Measurements from ENCODE around the gene PLSCR1.
A peak's percentile ranks its signal among the peaks of the same experiment; 100 is the strongest.
"Not testable (repeated sequence)": the region's sequence is repeated elsewhere in the genome, so short reads cannot be mapped to it uniquely, and the experiment has no call there.

PLSCR1 gene

GRCh38 chr3:146476094-146476740, 68.2 kb downstream of the PLSCR1 start:
- no peak for DNase-seq

GRCh38 chr3:146474976-146475375, 69.4 kb downstream of the PLSCR1 start:
- not testable (repeated sequence) for DNase-seq

- no peak for DNase-seq
These were observed 70.7 kb downstream of the PLSCR1 start for GRCh38 chr3:146473726-146474125.

- no peak for DNase-seq
These were observed 71.8 kb downstream of the PLSCR1 start for GRCh38 chr3:146472611-146473010.

- no peak for DNase-seq
These were observed 73.4 kb downstream of the PLSCR1 start for GRCh38 chr3:146471012-146471411.

- DNase-seq: no peak
These were observed 73.9 kb downstream of the PLSCR1 start for GRCh38 chr3:146470425-146470990.

- peak in 15 of 58 donors; percentile 3 to 37 (median 10) for DNase-seq
These were observed 75.0 kb downstream of the PLSCR1 start, which contains the start of gene PLSCR2 for GRCh38 chr3:146469150-146470017. TSS of gene PLSCR2 (minus strand) at chr3:146469561. CDS start at chr3:146459904, 9,657 bp downstream.

- DNase-seq: no peak
These were observed 75.7 kb downstream of the PLSCR1 start for GRCh38 chr3:146468671-146469149.

GRCh38 chr3:146468234-146468633, 76.2 kb downstream of the PLSCR1 start:
- DNase-seq: peak in 6 of 58 donors; percentile 0 to 10 (median 2)

GRCh38 chr3:146466604-146467003, 77.8 kb downstream of the PLSCR1 start:
- no peak for DNase-seq

- no peak for DNase-seq
These were observed 78.5 kb downstream of the PLSCR1 start for GRCh38 chr3:146465693-146466465.

Measured in anterior cingulate cortex (tissue), 58 donors.